GM18502 (cell line): Measurements from ENCODE around the gene ZNF462.
"Not testable (repeated sequence)": the region's sequence is repeated elsewhere in the genome, so short reads cannot be mapped to it uniquely, and the experiment has no call there.

Experiments used
- ATAC-seq: cut with Tn5 transposase; IDR thresholded peaks from one replicate; pipeline ENCODE4 v1.9.1; 2021; ENCODE audit warnings: mild to moderate bottlenecking; ENCODE audit not compliant: unreplicated experiment, poor library complexity

Gene ZNF462

GRCh38 chr9:106981396-106982287, 118.7 kb downstream of the ZNF462 start:
- ATAC-seq, result peak; percentile 79

- no peak for ATAC-seq
Observed at GRCh38 chr9:106982636-106983035, 119.7 kb downstream of the ZNF462 start.

- ATAC-seq, result no peak
Observed at GRCh38 chr9:106983346-106983745, 120.4 kb downstream of the ZNF462 start.

GRCh38 chr9:106989904-106990303, 126.9 kb downstream of the ZNF462 start:
- ATAC-seq, result not testable (repeated sequence)

- no peak for ATAC-seq
Observed at GRCh38 chr9:106992186-106992585, 129.2 kb downstream of the ZNF462 start.

GRCh38 chr9:106993603-106994002, 130.6 kb downstream of the ZNF462 start:
- ATAC-seq, result no peak

GRCh38 chr9:106994463-106994862, 131.5 kb downstream of the ZNF462 start:
- ATAC-seq, result no peak

GRCh38 chr9:107000218-107000617, 137.3 kb downstream of the ZNF462 start:
- no peak for ATAC-seq

- ATAC-seq, result no peak
Observed at GRCh38 chr9:107005201-107005600, 142.2 kb downstream of the ZNF462 start.

GRCh38 chr9:107007402-107007801, 144.4 kb downstream of the ZNF462 start:
- no peak for ATAC-seq

- no peak for ATAC-seq
Observed at GRCh38 chr9:107008011-107008410, 145.0 kb downstream of the ZNF462 start.

- no peak for ATAC-seq
Observed at GRCh38 chr9:107008447-107008846, 145.5 kb downstream of the ZNF462 start.

GRCh38 chr9:107016383-107016782, 153.4 kb downstream of the ZNF462 start:
- ATAC-seq, result no peak

GRCh38 chr9:107018861-107019545, 156.0 kb downstream of the ZNF462 start:
- no peak for ATAC-seq

- peak; percentile 43 for ATAC-seq
Observed at GRCh38 chr9:107020040-107020530, 157.1 kb downstream of the ZNF462 start.

GRCh38 chr9:107024193-107024592, 161.2 kb downstream of the ZNF462 start:
- ATAC-seq, result peak; percentile 80

- no peak for ATAC-seq
Observed at GRCh38 chr9:107025260-107026035, 162.5 kb downstream of the ZNF462 start.

GRCh38 chr9:107029146-107029545, 166.2 kb downstream of the ZNF462 start:
- ATAC-seq, result no peak

- ATAC-seq, result no peak
Observed at GRCh38 chr9:107033966-107034365, 171.0 kb downstream of the ZNF462 start.

- no peak for ATAC-seq
Observed at GRCh38 chr9:107034831-107035230, 171.9 kb downstream of the ZNF462 start.

GRCh38 chr9:107036367-107036766, 173.4 kb downstream of the ZNF462 start:
- ATAC-seq, result no peak
